ENCODE data around the gene ADAD2. TPM values are rescaled to one million over a fixed set of nuclear protein-coding genes. Genes with fewer than 3 reads are reported as not detected.
A peak's percentile ranks its signal among the peaks of the same experiment; 100 is the strongest.
"Not testable (repeated sequence)": the region's sequence is repeated elsewhere in the genome, so short reads cannot be mapped to it uniquely, and the experiment has no call there.

ADAD2 gene
- total and polyA plus RNA-seq, 5 experiments from 2014 or later: 0.10 to 0.21 (median 0.12) TPM; not detected in 2

GRCh38 chr16:84194018-84194417 lies 3.1 kb downstream of the ADAD2 start:
- ATAC-seq: peak; percentile 11 to 33
- Mint-ChIP-seq H3K27me3 (no peaks in the 10 kb centered on the region), H3K4me1 (peaks cover 16 to 28% (median 20%) of the 10 kb centered on the region in 4 donors), H3K36me3 (no peaks in the 10 kb centered on the region), H3K27ac (peak overlapping the region; percentile 80 to 95 (median 90)), H3K4me3 (peak overlapping the region; percentile 65 to 88 (median 75)), H3K9me3 (no peaks in the 10 kb centered on the region)
- DNase-seq: no peak
- POLR2A ChIA-PET: interaction anchor here (1.2 to 1.4 kb wide), 2 partner anchors 9 to 77 kb away, joined by 3 to 4 read pairs; partner anchors contain the start of gene MBTPS1

GRCh38 chr16:84194470-84195200 lies 3.7 kb downstream of the ADAD2 start:
- Mint-ChIP-seq H3K9me3 (no peaks in the 10 kb centered on the region), H3K27me3 (no peaks in the 10 kb centered on the region), H3K36me3 (no peaks in the 10 kb centered on the region), H3K27ac (peak overlapping the region; percentile 80 to 95 (median 90)), H3K4me3 (peak overlapping the region; percentile 65 to 88 (median 75)), H3K4me1 (peaks cover 16 to 28% (median 20%) of the 10 kb centered on the region in 4 donors)
- DNase-seq: peak in 9 of 10 donors; percentile 28 to 84 (median 57)
- peak; percentile 79 to 87 for ATAC-seq
- POLR2A ChIA-PET: interaction anchor here (1.2 to 1.5 kb wide), 3 partner anchors 8 to 78 kb away, joined by 3 to 6 read pairs (median 4); partner anchors contain the start of genes MBTPS1 and TAF1C

- H3K27me3 Mint-ChIP-seq: no peaks in the 10 kb centered on the region
- POLR2A ChIA-PET: interaction anchor here (1.2 to 1.5 kb wide), 3 partner anchors 8 to 78 kb away, joined by 3 to 6 read pairs (median 4); partner anchors contain the start of genes MBTPS1 and TAF1C
These were observed 4.5 kb downstream of the ADAD2 start for GRCh38 chr16:84195201-84196093.

GRCh38 chr16:84196101-84196500 lies 5.1 kb downstream of the ADAD2 start:
- H3K27me3 Mint-ChIP-seq: no peaks in the 10 kb centered on the region
- H3K36me3 Mint-ChIP-seq: no peaks in the 10 kb centered on the region
- no peak overlapping the region for H3K4me3 Mint-ChIP-seq
- ATAC-seq: no peak
- peak overlapping the region in 1 of 10 donors; percentile 17 for H3K27ac Mint-ChIP-seq
- POLR2A ChIA-PET: interaction anchor here (1.5 kb wide), 1 partner anchor 9 kb away, joined by 6 read pairs; the partner anchor contains the start of gene TAF1C
- DNase-seq: peak in 1 of 10 donors; percentile 36
- H3K4me1 Mint-ChIP-seq: peaks cover 16 to 28% (median 20%) of the 10 kb centered on the region in 4 donors
- no peaks in the 10 kb centered on the region for H3K9me3 Mint-ChIP-seq

More at GRCh38 chr16:84195201-84196093, 4.5 kb downstream of the ADAD2 start:
- Mint-ChIP-seq H3K27ac (peak overlapping the region in 1 of 10 donors; percentile 78), H3K9me3 (no peaks in the 10 kb centered on the region), H3K4me1 (peaks cover 16 to 28% (median 20%) of the 10 kb centered on the region in 4 donors), H3K4me3 (peak overlapping the region in 2 of 10 donors; percentile 39 to 88), H3K36me3 (no peaks in the 10 kb centered on the region)
- DNase-seq (peak in 1 of 10 donors; percentile 61), ATAC-seq (no peak)

- no peak for ATAC-seq
- H3K9me3 Mint-ChIP-seq: no peaks in the 10 kb centered on the region
- H3K4me1 Mint-ChIP-seq: peaks cover 16 to 28% (median 20%) of the 10 kb centered on the region in 4 donors
- peak overlapping the region in 2 of 10 donors; percentile 3 to 17 for H3K27ac Mint-ChIP-seq
- DNase-seq: peak in 1 of 10 donors; percentile 61
- no peaks in the 10 kb centered on the region for H3K27me3 Mint-ChIP-seq
- H3K36me3 Mint-ChIP-seq: no peaks in the 10 kb centered on the region
- POLR2A ChIA-PET: no interaction called here
- no peak overlapping the region for H3K4me3 Mint-ChIP-seq
These were observed 5.9 kb downstream of the ADAD2 start for GRCh38 chr16:84196727-84197394.

GRCh38 chr16:84197466-84198128 lies 6.6 kb downstream of the ADAD2 start:
- Mint-ChIP-seq H3K27me3 (no peaks in the 10 kb centered on the region), H3K4me3 (no peak overlapping the region), H3K27ac (peak overlapping the region in 3 of 10 donors; percentile 14 to 50 (median 14)), H3K36me3 (no peaks in the 10 kb centered on the region), H3K9me3 (no peaks in the 10 kb centered on the region), H3K4me1 (peaks cover 16 to 28% (median 20%) of the 10 kb centered on the region in 4 donors)
- POLR2A ChIA-PET: no interaction called here
- ATAC-seq (no peak), DNase-seq (peak in 1 of 10 donors; percentile 54)

- H3K9me3 Mint-ChIP-seq: no peaks in the 10 kb centered on the region
- DNase-seq (peak in 1 of 10 donors; percentile 23), ATAC-seq (no peak)
- no peaks in the 10 kb centered on the region for H3K27me3 Mint-ChIP-seq
- peak overlapping the region in 1 of 10 donors; percentile 66 for H3K27ac Mint-ChIP-seq
- H3K4me3 Mint-ChIP-seq: no peak overlapping the region
- H3K4me1 Mint-ChIP-seq: peaks cover 13 to 22% (median 15%) of the 10 kb centered on the region in 4 donors
- POLR2A ChIA-PET: no interaction called here
- no peaks in the 10 kb centered on the region for H3K36me3 Mint-ChIP-seq
These were observed 7.4 kb downstream of the ADAD2 start for GRCh38 chr16:84198401-84198800.

- POLR2A ChIA-PET: no interaction called here
- Mint-ChIP-seq H3K36me3 (no peaks in the 10 kb centered on the region), H3K27ac (peak overlapping the region in 1 of 10 donors; percentile 54), H3K27me3 (no peaks in the 10 kb centered on the region), H3K4me3 (peak overlapping the region in 1 of 10 donors; percentile 14), H3K4me1 (peaks cover 7 to 15% (median 8%) of the 10 kb centered on the region in 4 donors), H3K9me3 (no peaks in the 10 kb centered on the region)
- DNase-seq (no peak), ATAC-seq (no peak)
These were observed 8.1 kb downstream of the ADAD2 start for GRCh38 chr16:84199097-84199496.

GRCh38 chr16:84199861-84200260 lies 8.9 kb downstream of the ADAD2 start:
- peaks cover 0 to 8% (median 1%) of the 10 kb centered on the region in 4 donors for H3K4me1 Mint-ChIP-seq
- POLR2A ChIA-PET: no interaction called here
- no peak for ATAC-seq
- H3K4me3 Mint-ChIP-seq: no peak overlapping the region
- H3K27me3 Mint-ChIP-seq: no peaks in the 10 kb centered on the region
- H3K36me3 Mint-ChIP-seq: no peaks in the 10 kb centered on the region
- no peak for DNase-seq
- H3K9me3 Mint-ChIP-seq: no peaks in the 10 kb centered on the region
- no peak overlapping the region for H3K27ac Mint-ChIP-seq

GRCh38 chr16:84204551-84204950 lies 13.6 kb downstream of the ADAD2 start:
- H3K4me3 Mint-ChIP-seq, H3K36me3 Mint-ChIP-seq, H3K4me1 Mint-ChIP-seq, H3K27me3 Mint-ChIP-seq, POLR2A ChIA-PET, ATAC-seq, H3K9me3 Mint-ChIP-seq, H3K27ac Mint-ChIP-seq: not testable (repeated sequence)
- peak in 1 of 10 donors; percentile 46 for DNase-seq

- H3K27ac Mint-ChIP-seq, DNase-seq, H3K4me1 Mint-ChIP-seq, H3K9me3 Mint-ChIP-seq, POLR2A ChIA-PET, H3K27me3 Mint-ChIP-seq, H3K4me3 Mint-ChIP-seq, H3K36me3 Mint-ChIP-seq, ATAC-seq: not testable (repeated sequence)
These were observed 14.2 kb downstream of the ADAD2 start for GRCh38 chr16:84205123-84205522.

Data from naive thymus-derived CD8-positive, alpha-beta T cell (primary cell).